DMS 273 treated with DMSO at 0.1 percent for 48 hours (cell line): ENCODE measurements around the gene RBM48.
A peak's percentile ranks its signal among the peaks of the same experiment; 100 is the strongest.
"Not testable (repeated sequence)": the region's sequence is repeated elsewhere in the genome, so short reads cannot be mapped to it uniquely, and the experiment has no call there.

ENCODE experiments used
- DNase-seq: peaks from one replicate; lab custom pipeline; 2025; lab: John Stamatoyannopoulos, UW

The RBM48 gene

DNA sequence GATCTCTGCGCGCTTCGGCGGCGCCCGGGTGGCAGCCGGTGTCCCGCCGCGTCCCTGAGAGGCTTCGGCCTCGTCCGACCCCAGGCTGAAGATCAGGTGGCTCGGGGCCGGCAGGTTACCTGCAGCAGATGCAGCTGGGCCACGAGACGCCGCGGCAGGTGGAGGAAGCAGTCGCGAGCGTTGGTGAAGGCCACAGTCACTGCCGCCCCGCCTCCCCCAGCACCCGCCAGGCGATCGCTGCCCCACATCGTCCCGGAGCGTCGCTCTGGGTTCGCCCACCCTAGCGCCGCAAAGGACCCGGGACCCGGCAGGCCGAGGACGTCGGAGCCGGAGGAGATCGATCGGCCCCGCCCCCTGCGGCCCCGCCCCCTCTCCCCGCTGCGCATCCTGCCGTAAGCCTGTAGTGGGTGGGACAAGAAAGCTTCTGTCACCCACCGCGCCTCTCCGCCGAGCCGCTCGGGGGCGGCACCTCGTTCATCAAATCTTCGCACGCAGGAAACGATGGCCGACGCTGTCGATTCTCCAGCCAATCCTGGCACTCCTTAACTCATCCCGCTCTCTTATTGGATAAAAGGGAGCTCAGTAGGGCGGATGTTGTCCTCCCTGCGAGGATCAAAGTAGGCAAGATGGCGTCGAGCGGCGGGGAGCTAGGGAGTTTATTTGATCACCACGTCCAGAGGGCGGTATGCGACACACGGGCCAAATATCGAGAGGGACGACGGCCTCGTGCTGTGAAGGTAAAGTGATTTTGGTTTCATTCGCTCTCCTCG lies at the start of gene RBM48, which contains the start of gene PEX1:
RBM48 (plus strand) TSS at position 608 of the 770 bp plus-strand sequence; CDS start at position 627, 19 bp downstream.
PEX1 (minus strand) TSS at position 333 of the 770 bp plus-strand sequence; CDS start at position 248, 85 bp downstream.
- DNase-seq: peak; percentile 100

DNA sequence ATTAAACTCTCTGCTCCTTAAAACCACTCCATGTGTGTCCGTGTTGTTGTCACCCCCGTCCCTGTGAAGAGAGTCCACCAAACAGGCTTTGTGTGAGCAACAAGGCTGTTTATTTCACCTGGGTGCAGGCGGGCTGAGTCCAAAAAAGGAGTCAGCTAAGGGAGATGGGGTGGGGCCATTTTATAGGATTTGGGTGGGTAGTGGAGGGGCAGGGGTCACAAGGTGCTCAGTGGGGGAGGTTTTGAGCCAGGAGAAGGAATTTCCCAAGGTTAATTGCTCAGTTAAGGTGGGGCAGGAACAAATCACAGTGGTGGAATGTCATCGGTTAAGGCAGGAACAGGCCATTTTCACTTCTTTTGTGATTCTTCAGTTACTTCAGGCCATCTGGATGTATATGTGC lies 49.4 kb upstream of the RBM48 start:
- DNase-seq: not testable (repeated sequence)

DNA sequence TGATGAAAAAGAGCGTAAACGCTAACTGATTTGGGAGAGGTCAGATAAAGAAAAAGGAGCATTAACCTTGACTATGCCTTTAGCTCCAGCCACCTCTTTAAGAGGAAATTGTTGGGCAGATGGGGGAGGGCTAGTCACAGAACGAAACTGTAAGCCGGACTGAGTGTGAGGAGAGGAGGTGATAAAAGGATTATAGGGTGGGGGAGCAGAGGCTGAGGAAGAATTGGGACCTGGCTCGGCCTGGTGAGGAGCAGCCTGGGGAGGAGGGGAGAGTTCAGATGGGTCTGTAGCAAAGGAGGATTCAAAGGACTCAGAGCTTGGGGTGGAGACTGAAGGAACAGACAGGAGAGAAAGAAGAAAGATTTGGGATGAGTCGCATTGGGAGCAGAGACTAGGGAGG lies 45.0 kb upstream of the RBM48 start:
- not testable (repeated sequence) for DNase-seq

DNA sequence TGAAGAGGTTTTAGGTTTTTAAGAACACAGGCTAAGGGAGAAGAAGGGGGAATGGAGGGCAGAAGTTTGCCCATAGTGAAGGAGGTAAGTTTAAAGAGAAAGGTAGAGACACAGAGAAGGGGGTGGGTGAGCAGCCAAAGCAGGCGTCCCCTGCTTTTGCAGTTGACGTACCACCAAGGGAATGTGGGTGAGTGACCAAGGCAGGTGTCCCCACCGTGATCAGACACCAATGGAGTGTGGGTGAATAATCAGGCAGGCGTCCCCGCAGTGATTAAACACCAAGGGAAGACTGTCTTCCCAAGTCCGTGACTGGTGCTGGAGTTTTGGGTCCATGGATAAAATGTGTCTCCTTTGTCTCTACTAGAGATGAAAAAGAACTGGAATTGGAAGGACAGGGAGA lies 44.4 kb upstream of the RBM48 start:
- DNase-seq: not testable (repeated sequence)

DNA sequence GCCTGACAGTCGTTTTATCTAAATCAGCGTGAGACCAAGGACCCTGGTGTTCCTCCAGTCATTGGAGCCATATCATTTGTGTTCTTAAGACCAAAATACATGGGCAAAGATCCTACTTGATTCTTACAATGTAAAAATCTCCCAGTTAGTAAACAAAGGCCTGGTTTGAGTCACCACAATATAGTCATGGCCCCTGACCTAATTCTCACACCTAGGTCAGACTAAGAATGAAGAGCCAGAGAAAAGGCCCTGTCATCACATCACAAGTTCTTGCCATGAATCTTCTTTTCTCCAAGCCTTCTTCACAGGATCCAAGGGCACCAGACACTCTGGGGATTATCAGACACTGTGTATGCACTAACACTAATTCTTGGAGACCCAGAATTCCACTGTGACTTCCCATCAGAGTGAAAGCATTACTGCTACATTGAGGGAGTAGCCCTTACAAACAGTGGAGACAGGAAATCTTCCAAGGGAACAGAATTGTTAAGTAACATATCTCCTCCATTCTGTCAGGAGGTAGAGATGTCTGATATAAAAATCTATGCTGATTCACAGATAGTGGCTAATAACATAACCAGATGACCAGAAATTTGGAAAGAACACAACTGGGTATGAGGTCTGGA lies 43.2 kb upstream of the RBM48 start:
- no peak for DNase-seq

DNA sequence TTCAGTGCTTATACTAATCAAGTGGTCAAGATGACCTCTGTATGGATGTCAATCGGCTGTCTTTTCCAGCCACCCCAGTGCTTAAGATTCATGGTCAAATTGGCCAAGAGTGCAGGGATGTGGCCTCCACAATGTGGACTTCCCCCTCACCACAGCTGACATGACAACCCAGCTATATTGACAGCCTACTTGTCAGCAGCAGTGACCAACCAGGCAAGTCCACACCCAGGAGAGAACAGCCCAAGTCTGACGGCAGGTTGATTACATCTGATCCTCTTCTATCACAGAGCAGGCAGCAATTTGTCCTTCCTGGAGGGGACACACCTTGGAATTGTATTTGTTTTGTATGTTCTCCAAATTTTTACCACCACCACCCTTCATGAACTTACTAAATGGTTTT lies 42.6 kb upstream of the RBM48 start:
- DNase-seq: no peak

DNA sequence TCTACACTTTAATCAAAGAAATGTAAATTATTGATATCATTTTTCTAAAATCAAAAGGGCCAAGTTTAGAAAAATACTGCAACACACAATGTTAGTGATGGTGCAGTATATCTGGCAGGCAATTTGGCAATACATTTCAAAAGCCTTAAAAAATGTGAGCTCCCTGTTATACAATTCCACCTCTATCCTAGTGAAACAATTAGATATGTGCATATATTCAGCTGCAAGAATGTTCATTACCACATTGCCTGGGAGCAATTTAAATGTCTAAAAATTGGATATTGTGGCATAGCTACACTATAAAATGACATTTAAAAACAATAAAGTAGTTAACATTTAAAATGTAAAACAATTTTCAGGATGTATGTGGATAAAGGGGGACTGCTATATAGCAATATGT lies 40.8 kb upstream of the RBM48 start:
- DNase-seq: no peak

DNA sequence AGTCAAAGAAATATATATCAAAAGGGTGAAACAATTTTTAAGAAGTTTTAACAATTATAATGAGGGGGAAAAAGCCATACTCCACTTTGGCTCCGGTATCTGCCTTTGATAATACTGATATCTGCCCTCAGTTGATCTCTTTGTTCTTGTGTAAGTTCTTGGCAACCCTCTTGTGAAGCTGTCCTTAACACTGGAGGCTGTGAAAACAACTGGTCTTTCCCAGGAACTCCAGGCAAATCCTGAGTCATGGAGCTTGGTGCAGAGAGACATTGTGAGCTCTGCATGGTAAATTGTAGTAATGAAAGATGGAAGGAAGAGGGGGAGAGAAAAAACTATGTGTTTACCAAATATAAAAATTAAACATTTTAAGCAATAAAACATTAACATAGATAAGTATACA lies 39.0 kb upstream of the RBM48 start:
- DNase-seq: no peak

DNA sequence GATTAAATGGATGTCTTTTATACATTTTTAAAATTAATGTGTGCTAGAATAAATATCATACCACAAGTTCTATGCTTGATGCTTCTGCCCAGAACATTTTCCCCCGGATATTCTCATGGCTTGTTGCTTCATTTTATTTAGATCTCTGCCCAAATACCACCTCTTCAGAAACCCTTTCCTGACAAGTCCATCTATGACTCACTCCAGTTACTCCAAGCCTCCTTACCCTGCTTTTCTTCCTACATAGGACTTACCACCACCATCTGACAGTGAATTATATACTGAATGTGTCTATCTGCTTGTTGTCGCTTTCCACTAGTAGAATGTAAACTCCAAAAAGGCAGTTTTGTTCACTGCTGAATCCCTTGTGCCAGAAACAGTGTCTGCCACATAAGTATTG lies 31.7 kb upstream of the RBM48 start:
- no peak for DNase-seq

DNA sequence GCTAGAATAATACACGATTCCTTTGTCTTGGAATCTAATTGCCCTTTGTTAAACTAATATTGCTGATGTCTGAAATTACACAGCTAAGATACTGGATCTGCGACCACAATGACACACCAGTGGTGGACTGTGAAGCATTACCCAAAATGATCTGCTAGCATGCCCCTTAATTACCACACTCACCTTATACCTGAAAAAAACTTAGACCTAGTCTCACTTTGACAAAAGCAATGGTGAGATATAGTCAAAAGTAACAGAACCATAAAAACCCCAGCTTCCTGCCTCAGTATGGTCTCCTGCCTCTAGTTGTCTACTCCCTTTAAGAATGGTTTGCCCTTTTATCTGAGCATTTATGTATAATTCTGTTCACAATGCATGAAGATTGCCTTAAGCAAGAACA lies 30.0 kb upstream of the RBM48 start:
- no peak for DNase-seq

DNA sequence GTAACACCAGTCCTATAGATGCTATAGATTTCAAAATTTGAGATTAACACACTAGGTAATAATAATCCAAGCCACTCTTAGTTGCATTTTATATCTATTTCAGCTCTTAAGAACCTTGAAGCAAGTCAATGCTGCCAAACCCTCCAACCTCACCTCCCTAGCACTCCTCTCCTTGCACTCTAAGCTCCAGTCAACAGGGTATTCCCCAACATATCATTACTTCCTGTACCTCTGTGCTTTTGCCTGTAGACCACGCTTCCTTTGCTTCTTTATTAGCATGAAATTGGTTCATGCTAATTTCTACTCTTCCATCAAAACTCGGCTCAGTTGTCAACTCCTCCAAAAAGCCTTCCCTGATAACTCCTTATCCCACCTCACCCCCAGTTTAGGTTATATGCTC lies 24.8 kb upstream of the RBM48 start:
- no peak for DNase-seq

DNA sequence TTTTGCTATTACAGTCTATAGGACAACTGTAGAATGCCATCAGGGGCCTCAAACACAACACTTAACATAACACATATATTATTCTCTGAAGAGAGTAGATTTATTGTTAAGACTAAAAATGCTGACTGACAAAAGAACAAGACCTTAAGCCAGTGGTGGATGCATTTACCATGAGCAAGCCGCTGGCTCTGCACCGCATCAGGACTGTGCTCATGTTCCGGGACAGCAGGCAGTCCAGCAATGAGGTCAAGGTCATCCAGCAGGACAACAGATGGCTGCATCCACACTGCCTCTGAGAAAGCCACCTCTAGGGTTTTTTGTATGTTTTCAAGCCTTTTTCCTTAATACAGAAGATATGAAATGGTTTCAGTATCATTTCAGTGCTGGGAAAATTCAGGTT lies 24.0 kb upstream of the RBM48 start:
- DNase-seq: no peak

DNA sequence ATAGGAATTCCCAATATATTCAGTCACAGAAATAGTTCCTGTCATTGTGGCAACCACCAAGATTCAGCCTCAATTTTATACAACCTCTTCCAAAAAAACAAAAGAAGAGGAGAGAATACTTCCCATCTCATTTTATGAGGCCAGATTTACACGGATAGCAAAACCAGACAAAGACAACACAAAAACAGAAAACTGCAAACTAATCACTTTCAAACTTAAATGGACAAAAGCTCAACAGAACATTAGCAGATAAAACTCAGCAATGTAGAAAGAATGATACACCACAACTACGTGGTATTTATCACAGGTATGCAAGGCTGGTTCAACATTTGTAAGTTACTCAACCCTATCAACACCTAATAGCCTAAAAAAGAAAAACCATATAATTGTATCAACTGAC lies 22.2 kb upstream of the RBM48 start:
- DNase-seq: no peak

DNA sequence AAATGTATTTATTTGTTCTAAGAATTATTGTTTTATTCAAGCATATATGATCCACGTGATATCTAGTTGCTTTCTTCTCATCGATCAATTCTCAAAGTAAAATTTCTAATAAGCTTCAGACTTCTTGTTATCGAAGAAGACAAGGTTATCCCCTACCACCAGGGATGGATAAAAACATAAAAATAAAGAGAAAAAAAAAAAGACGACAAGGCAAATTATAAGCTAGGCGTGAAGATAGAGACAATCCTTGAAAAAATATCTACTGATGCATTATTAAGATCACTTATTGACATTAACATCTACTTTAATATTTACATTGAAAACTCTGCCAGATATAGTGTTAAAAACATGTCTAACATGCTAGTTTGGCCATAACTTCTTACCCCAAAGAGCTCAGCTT lies 19.6 kb upstream of the RBM48 start:
- no peak for DNase-seq

DNA sequence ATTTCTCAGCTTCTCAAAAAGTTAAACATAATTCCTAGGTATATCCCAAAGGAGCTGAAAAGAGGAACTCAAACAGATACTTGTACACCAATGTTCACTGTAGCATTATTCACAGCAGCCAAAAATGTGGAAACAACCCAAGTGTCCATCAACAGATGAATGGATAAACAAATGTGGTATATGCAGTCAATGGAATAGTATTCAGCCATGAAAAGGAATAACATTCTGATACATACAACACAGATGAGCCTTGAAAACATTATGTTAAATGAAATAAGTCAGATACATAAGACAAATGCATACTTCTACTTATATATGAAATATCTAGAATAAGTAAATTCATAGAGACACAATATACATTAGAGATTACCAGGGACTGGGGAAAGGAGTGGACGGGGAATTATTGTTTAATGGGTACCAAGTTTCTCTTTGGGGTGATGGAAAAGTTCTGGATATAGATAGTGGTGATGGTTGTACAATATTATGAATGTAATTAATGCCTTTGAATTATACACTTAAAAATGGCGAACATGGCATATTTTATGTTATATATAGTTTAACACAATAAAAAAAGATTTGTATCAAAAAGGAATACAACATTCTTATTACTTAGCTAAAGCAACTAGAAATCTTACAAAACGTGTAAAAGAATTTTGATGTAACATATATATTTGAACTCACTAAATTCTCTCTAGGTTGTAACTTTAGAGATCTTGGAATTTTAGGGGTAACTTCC lies 15.3 kb upstream of the RBM48 start:
- DNase-seq: no peak

DNA sequence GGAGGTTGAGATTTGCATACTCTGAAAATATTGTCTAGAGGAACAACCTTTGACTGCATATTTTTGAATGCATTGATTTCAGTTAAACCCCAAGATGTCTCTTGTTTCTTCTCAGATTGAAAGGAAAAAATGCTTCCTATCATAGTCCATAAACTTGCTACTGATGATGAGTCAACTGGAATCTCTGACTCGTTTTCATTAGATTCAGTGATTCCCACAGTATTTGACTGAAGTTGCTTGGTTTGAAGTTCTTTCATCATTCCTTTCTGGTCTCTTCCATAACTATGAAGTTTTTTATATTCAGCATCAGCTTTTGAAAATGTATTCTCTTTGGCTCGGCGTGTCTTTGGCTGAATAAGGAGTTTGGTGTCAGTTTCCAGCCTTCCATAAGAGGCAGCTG lies 11.0 kb upstream of the RBM48 start:
- DNase-seq: no peak

DNA sequence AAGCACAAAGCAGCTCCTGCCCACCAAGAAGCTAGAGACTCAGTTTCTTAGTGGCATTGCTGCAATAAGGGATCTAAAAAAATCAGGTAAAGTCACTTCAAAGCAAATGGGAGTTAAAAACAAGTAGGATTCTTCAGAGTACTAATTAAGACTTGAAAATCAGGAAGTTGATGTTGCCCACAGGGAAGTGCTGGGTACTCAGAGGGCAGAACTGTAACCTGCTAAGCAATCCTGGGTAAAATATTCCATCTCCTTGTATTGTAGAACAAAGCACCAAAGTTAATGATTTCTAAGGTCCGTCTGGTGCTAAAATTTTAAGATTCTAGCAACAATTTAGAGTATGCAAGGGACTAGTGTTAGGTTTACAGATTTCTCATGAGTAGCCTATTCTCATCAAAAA lies 8.6 kb upstream of the RBM48 start:
- DNase-seq: no peak

DNA sequence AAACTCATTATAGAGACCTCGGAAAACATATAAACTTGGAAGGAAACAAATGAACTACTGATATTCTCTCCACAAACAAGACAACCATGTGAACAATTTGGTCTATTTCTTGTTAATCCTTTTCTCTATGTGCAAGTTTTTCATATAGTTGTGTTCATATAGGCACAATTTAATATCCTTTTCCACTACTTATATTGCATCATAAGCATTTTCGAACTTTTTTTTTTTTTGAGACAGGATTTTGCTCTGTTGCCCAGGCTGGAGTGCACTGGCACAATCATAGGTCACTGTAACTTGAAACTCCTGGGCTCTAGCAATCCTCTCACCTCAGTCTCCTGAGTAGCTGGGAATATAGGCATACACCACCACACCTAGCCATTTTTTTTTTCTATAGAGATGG lies 5.5 kb upstream of the RBM48 start:
- DNase-seq: no peak

DNA sequence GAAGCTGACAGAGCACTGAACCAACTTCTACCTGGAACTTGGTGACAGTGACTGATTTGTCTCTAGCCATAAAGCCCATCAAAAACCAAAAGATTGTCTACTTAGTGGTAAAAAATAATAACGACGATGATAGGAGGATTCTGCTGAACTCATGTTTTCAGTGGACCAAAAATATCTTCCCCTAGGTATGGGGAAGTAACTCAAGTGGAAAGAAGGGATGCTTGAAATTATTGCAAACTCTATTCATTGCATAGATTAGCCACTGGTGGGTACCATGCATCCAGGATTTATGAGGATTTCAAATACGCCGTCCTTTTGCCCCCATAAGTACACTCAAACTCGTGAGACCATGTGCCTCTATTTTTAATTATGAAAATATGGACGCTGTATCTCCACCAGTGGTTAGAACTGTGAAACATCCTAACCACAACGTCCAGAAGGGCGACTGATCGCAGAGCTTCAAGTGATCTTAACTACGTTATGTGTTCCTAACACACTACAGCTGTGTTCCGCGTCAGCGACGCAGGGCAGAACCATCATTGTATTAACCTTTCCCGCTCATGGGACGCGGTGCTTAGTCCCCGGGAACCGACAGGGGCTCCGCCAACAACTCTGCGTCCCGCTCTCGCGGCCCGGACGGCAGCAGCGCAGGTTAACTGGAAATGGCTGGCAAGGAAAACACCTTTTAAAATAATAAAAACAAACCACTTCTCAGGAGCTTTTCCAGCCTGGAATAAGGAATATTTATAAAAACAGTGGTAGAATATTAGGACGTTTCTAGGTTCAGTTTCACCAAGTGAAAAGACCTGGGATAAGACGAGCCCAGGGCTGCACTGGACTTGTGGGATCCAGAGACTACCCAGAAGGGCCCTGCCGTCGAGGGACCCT lies 1.1 kb upstream of the RBM48 start:
- DNase-seq: peak; percentile 39

DNA sequence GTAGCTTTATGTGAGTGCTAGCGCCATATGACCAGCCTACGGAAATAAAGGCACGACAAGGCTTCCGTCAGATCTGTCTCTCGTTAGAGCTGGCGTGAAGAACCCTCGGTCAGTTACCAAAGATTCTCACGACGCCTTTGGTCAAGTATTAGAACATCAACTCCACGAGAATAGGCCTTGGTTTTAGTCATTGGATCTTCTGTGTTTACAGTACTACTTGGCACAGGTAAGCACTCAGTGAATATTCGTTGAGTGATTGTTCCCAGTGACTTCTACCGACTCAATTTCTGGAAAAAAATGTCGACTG lies 316 bp downstream of the RBM48 start:
- no peak for DNase-seq

DNA sequence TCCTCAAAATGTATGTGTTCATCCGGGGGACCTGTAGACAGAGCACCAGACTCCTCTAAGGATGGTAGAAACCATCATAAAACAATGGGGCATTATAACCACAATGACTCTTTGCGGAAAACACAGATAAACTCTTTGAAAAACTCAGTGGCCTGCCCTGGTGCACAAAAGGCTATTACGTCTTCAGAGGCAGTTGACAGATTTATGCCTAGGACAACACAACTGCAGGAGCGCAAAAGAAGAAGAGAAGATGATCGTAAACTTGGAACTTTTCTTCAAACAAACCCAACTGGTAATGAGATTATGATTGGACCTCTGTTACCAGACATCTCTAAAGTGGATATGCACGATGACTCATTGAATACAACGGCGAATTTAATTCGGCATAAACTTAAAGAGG lies 6.0 kb downstream of the RBM48 start:
- DNase-seq: no peak

DNA sequence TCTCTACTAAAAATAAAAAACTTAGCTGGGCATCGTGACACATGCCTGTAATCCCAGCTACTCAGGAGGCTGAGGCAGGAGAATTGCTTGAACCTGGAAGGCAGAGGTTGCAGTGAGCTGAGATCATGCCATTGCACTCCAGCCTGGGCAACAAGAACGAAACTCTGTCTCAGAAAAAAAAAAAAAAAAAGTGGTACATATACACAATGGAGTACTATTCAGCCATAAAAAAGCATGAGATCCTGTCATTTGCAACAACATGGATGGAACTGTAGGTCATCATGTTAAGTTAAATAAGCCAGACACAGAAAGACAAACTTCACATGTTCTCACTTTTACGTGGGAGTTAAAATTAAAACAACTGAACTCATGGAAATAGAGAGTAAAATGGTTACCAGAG lies 14.9 kb downstream of the RBM48 start:
- DNase-seq: not testable (repeated sequence)
